Loucy (cell line): ENCODE results near the gene HSPBP1.

Experiments used
- H2AFZ ChIP-seq: fragments of 200-600 bp; sonication (generic); 2 replicates; pipeline ENCODE4 v1.6.0; 2016; ENCODE audit warnings: antibody characterized with exemption, mild to moderate bottlenecking, low read length, moderate library complexity
- H3F3A ChIP-seq: fragments of 200-600 bp; 2 replicates; pipeline ENCODE4 v1.6.0; 2016; ENCODE audit warnings: antibody characterized with exemption, low read depth, mild to moderate bottlenecking
- H3K27me3 ChIP-seq: fragments of 200-600 bp; sonication (generic); 2 replicates; pipeline ENCODE4 v1.6.1; 2014; ENCODE audit warnings: low read length, mild to moderate bottlenecking; ENCODE audit not compliant: insufficient read depth, poor library complexity, severe bottlenecking
- H3K36me3 ChIP-seq: fragments of 200-600 bp; sonication (generic); 2 replicates; pipeline ENCODE4 v1.6.1; 2016; ENCODE audit warnings: low read length; ENCODE audit not compliant: insufficient read depth
- H3K4me1 ChIP-seq: fragments of 200-600 bp; sonication (generic); 2 replicates; pipeline ENCODE4 v1.5.1; 2014; ENCODE audit warnings: low read length, mild to moderate bottlenecking; ENCODE audit not compliant: insufficient read depth, poor library complexity, severe bottlenecking
- H3K4me2 ChIP-seq: fragments of 200-600 bp; sonication (generic); 2 replicates; pipeline ENCODE4 v1.6.0; 2014; ENCODE audit warnings: antibody characterized with exemption, low read length, low read depth, mild to moderate bottlenecking; ENCODE audit not compliant: poor library complexity, severe bottlenecking
- H3K4me3 ChIP-seq: fragments of 200-600 bp; sonication (generic); 2 replicates; pipeline ENCODE4 v1.5.1; 2014; ENCODE audit warnings: low read length, mild to moderate bottlenecking, mixed read lengths; ENCODE audit not compliant: poor library complexity, severe bottlenecking
- H3K79me2 ChIP-seq: fragments of 200-600 bp; sonication (generic); 2 replicates; pipeline ENCODE4 v1.6.1; 2014; ENCODE audit warnings: low read length; ENCODE audit not compliant: insufficient read depth
- H3K9ac ChIP-seq: fragments of 200-600 bp; sonication (generic); 2 replicates; pipeline ENCODE4 v1.6.0; 2014; ENCODE audit warnings: mild to moderate bottlenecking, low read depth, low read length, moderate library complexity; ENCODE audit not compliant: poor library complexity, severe bottlenecking
- H3K9me2 ChIP-seq: fragments of 200-600 bp; sonication (generic); replicated peaks from 2 replicates; pipeline ENCODE4 v1.6.1; 2016; ENCODE audit warnings: low read depth, low read length, mixed read lengths
- H3K9me3 ChIP-seq: fragments of 200-600 bp; sonication (generic); 2 replicates; pipeline ENCODE4 v1.6.1; 2014; ENCODE audit warnings: mild to moderate bottlenecking, antibody characterized with exemption, low read length, low read depth; ENCODE audit not compliant: insufficient read depth
- H4K20me1 ChIP-seq: fragments of 200-600 bp; sonication (generic); 2 replicates; pipeline ENCODE4 v1.6.0; 2014; ENCODE audit warnings: antibody characterized with exemption, low read length, mild to moderate bottlenecking; ENCODE audit not compliant: insufficient read depth, poor library complexity, severe bottlenecking
- CTCF ChIP-seq: fragments of 200-600 bp; sonication (generic); conservative IDR thresholded peaks from 2 replicates; pipeline ENCODE4 v1.5.1; 2014; ENCODE audit warnings: mild to moderate bottlenecking, antibody characterized with exemption, low read length
- EZH2phosphoT487 ChIP-seq: fragments of 200-600 bp; IDR thresholded peaks from 2 replicates; pipeline ENCODE4 v1.6.1; 2018; ENCODE audit warnings: antibody characterized with exemption, mild to moderate bottlenecking, moderate library complexity, borderline replicate concordance

The HSPBP1 gene

DNA sequence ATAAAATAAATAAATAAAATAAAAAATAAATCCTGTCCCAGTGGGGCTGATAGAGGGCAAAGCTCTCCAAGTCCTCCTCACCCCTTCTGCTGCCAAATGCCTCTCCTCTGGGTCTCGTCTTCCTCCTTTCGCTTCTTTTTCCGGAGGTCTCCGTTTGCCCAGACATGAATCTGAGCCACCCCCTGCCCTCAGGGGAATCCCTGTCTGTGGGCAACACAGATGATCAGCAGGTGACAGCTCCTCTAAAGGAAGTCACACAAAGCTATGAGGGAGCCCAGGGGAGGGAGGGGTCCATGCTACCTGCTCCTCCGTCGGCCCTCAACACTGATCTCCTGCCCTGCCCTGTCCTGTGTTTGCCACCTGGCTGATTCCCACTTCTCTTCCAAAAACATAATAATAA is 44.8 kb upstream of the HSPBP1 start:
- Histone ChIP-seq H3K4me3 (no peak overlapping the region), H3K9me2 (no peaks in the 10 kb centered on the region), H3F3A (no peaks in the 10 kb centered on the region), H3K9ac (no peak overlapping the region), H3K9me3 (no peaks in the 10 kb centered on the region), H3K4me1 (peaks cover 12% of the 10 kb centered on the region), H2AFZ (no peak overlapping the region), H3K27me3 (no peaks in the 10 kb centered on the region), H4K20me1 (no peaks in the 10 kb centered on the region), H3K4me2 (no peak overlapping the region), H3K79me2 (no peaks in the 10 kb centered on the region), H3K36me3 (no peaks in the 10 kb centered on the region)
- TF ChIP-seq CTCF (no peak), EZH2phosphoT487 (no peak)

- Histone ChIP-seq H3K9ac (no peak overlapping the region), H2AFZ (peak overlapping the region; percentile 4; the same call in 1 of the 2 replicates), H3K36me3 (no peaks in the 10 kb centered on the region), H4K20me1 (no peaks in the 10 kb centered on the region), H3K9me3 (no peaks in the 10 kb centered on the region), H3K79me2 (no peaks in the 10 kb centered on the region), H3F3A (no peaks in the 10 kb centered on the region), H3K4me1 (peaks cover 12% of the 10 kb centered on the region), H3K27me3 (no peaks in the 10 kb centered on the region), H3K9me2 (no peaks in the 10 kb centered on the region), H3K4me2 (no peak overlapping the region), H3K4me3 (no peak overlapping the region)
- TF ChIP-seq CTCF (no peak), EZH2phosphoT487 (no peak)
Measured at GRCh38 chr19:55322204-55322885, 42.4 kb upstream of the HSPBP1 start.

- Histone ChIP-seq H3K79me2 (no peaks in the 10 kb centered on the region), H3K27me3 (no peaks in the 10 kb centered on the region), H3K36me3 (no peaks in the 10 kb centered on the region), H4K20me1 (no peaks in the 10 kb centered on the region), H3K4me3 (no peak overlapping the region), H3K9me3 (no peaks in the 10 kb centered on the region), H3K9ac (peak overlapping the region; percentile 25), H3K4me1 (peaks cover 12% of the 10 kb centered on the region), H3K9me2 (no peaks in the 10 kb centered on the region), H3F3A (no peaks in the 10 kb centered on the region), H2AFZ (peak overlapping the region; percentile 4; the same call in 1 of the 2 replicates), H3K4me2 (peak overlapping the region; percentile 52)
- TF ChIP-seq CTCF (no peak), EZH2phosphoT487 (no peak)
Measured at GRCh38 chr19:55321466-55322137, 41.7 kb upstream of the HSPBP1 start.
